Measurements from ENCODE around the gene CAV2.

CAV2 gene

GRCh38 chr7:116549370-116549769 lies 49.8 kb downstream of the CAV2 start:
- no peak for DNase-seq

- DNase-seq: no peak
Observed at GRCh38 chr7:116551692-116552091, 52.2 kb downstream of the CAV2 start.

GRCh38 chr7:116552602-116553001 lies 53.1 kb downstream of the CAV2 start:
- DNase-seq: no peak

GRCh38 chr7:116553168-116553964 lies 53.8 kb downstream of the CAV2 start:
- DNase-seq: no peak

- DNase-seq: no peak
Observed at GRCh38 chr7:116554436-116554835, 54.9 kb downstream of the CAV2 start.

DNA sequence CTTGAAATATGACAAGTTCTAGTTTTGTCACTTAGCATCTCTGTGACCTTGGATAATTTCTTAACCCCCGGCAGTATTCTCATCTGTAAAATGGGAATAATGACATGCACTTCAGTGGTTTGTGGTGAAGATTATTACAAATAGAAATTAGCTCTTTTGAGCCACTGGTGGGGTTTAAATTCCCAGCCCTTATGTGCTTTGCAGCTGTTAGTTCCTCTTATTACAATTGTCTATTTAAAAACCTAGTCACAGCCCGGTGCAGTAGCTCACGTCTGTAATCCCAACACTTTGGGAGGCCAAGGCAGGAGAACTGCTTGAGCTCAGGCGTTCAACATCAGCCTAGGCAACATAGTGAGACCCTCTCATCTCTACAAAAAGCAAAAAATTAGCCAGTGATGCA lies 55.4 kb downstream of the CAV2 start:
- DNase-seq: no peak

DNA sequence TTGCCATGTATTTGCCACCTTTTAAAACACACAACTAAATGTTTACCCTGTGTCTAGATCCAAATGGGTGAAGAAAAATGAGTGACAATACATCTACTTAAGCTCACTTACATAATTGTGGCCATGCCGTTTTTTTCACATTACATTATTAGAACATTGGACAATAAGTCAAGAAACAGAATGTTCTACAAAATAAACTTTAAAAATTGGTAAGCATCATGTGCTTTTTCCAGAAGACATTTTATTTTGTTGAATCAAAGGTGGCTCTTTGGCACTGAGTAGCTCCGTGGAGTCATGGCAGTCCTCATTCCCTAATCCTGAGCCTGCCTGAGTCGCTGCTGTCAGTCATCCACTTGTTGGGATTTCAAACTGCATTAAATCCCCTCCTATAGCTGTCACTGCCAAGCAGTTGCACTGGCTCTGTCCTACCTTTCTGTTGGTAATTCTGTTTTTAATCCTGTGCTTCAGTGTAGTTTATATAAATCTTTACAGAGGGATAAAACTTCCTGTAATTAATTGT lies 57.6 kb downstream of the CAV2 start:
- no peak for DNase-seq

DNA sequence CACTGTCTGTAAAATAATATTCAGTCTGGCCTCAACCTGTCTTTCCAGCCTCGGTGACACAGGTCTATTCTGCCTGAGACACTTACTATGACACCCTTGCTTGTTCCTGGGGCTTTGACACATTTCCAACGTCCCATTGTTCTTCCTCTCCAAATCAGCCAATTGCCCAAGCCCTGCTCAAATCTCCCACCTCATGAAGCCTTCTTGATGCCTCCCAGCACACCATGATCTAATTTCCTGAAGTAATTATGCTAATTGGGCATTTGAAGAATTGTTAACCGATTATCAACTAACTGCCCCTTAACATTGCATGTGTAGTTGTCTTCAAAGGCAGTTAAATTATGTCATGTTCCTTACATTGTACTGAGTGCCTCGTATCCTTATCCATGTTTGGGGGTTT lies 58.4 kb downstream of the CAV2 start:
- DNase-seq: no peak
